Measurements from ENCODE around the gene STARD5.

GRCh38 chr15:81285461-81285860 is 38.5 kb downstream of the STARD5 start:
- TF ChIP-seq CTCF (IDR thresholded peaks at IDR 0.05) = no peak
- TF ChIP-seq POLR2A (IDR thresholded peaks at IDR 0.05) = no peak
